NK-92 (cell line): ENCODE measurements around the gene JAZF1.
"Not testable (repeated sequence)": the region's sequence is repeated elsewhere in the genome, so short reads cannot be mapped to it uniquely, and the experiment has no call there.

Source experiments
- DNase-seq: peaks from one replicate; lab custom pipeline; 2025; ENCODE audit not compliant: unreplicated experiment; lab: John Stamatoyannopoulos, UW

Gene JAZF1

GRCh38 chr7:27860800-27861199 lies 319.8 kb downstream of the JAZF1 start:
- DNase-seq = no peak

- DNase-seq = not testable (repeated sequence)
Measured at GRCh38 chr7:27856703-27857485, 323.7 kb downstream of the JAZF1 start.

- no peak for DNase-seq
Measured at GRCh38 chr7:27850531-27850930, 330.1 kb downstream of the JAZF1 start.

- no peak for DNase-seq
Measured at GRCh38 chr7:27846388-27846787, 334.2 kb downstream of the JAZF1 start.

GRCh38 chr7:27843584-27844305 lies 336.9 kb downstream of the JAZF1 start:
- DNase-seq = no peak

GRCh38 chr7:27842851-27843250 lies 337.7 kb downstream of the JAZF1 start:
- DNase-seq = no peak

DNA sequence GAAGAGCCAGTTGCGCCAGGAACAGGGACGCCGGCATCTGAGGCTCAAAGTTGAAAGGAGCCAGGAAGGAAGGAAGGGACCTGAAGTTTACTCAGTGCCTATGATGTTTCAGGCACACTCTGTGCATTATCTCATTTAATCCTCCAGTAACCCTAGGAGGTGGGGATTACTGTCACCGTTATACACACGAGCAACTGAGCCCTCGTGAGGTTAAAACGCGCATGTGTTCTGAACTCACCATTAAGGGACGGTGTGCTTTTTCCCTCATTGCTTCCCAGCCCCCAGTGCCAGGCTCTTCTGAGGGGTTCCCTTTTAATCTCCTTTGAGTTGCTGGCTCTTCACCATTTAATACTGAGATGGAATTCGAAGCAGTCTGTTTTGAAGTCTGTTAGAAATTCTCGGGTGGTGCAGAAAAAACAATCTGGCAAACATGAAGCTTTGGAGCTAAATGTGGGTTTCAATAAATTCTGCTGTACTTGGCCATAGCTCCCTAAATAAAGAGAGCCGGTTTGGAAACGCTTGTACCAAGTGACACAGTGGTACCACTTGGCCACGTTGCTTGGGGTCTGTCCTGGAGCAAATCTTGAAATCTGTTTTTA lies 338.4 kb downstream of the JAZF1 start:
- DNase-seq = no peak

DNA sequence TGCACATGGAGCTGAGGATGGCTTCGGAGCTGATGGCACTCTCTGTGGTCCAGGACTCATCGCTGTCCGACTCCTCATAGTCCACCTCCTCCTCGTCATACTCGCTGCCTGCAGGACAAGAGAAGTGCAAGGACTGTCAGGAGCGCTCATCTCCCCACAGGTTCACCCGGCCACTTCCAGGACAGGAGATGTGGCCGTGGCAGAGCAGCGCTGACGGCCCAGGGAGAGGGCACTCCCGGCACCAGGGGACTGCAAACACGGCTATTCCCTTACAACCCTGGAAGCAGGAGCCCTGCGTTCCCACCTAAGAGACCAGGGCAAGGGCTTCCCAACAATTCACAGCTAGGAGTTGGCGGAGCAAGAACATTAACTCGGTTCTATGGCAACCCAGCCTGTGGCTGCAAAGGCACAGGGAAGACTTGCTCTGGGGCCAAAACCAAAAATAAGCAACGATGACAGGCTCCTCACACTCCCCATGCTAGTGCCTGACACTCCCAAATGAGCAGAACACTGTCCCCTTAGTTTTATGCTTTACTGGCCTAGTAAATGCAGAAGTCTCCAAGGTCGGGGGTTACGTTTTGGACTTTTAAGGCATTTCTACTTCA lies 339.7 kb downstream of the JAZF1 start:
- DNase-seq = no peak

DNA sequence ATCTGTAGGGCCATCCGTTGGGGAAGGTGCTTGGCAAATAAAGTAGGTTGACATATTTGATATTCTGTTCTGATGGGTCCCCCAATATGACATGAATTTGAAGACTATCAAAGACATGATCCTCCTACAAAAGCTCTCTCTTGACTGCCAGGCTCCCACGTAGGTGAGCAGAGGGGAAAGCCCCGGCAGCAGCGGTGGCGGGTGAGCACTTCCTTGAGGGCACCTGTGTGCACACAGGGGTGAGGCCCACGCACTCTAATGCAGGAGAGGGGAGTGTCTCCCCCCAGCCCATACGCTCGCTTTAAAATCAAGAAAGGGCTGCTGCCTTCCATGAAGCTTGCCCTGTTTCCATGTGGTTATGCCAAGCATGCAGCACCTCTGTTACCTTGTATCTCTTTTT lies 340.3 kb downstream of the JAZF1 start:
- no peak for DNase-seq

GRCh38 chr7:27839099-27839498 lies 341.5 kb downstream of the JAZF1 start:
- DNase-seq = no peak

GRCh38 chr7:27836536-27836935 lies 344.1 kb downstream of the JAZF1 start:
- DNase-seq = no peak

GRCh38 chr7:27835376-27835775 lies 345.2 kb downstream of the JAZF1 start:
- no peak for DNase-seq

GRCh38 chr7:27834179-27834921 lies 346.2 kb downstream of the JAZF1 start:
- no peak for DNase-seq

DNA sequence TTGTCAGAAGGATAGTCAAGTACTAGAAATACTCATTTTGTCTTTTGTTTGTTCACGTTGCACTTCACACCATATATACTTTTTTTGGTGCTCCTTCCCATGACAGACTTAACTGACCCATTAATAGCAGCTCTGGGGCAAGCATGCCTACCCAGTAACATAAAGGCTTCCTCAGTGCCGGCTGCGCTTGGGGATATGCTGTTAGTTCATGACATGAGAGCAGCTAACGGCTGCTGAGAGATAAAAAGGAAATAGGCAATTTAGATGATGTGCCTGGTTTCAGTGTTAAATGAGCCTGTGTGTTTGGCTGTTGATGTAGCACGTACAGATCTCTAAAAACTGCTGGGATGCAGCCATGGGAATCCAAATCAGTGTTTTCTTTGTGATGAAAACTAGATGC lies 354.2 kb downstream of the JAZF1 start:
- no peak for DNase-seq

- DNase-seq = no peak
Measured at GRCh38 chr7:27825891-27826290, 354.7 kb downstream of the JAZF1 start.

GRCh38 chr7:27822245-27822644 lies 358.4 kb downstream of the JAZF1 start:
- no peak for DNase-seq

DNA sequence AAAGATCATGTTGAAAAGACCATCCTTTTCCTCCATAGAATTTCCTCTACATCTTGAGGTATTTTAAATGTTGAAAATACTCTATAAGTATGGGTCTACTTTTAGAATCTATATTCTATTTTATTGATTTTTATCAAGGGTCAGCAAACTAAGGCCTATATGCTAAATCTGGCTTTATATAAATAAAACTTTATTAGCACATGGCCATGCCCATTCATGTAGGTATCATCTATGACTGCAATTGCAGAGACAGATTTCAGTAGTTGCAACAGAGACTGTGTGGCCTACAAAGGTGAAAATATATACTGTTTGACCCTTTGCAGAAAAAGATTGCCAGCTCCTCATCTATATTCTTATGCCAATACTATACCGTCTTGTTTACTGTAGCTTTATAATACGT lies 367.9 kb downstream of the JAZF1 start:
- DNase-seq = no peak

DNA sequence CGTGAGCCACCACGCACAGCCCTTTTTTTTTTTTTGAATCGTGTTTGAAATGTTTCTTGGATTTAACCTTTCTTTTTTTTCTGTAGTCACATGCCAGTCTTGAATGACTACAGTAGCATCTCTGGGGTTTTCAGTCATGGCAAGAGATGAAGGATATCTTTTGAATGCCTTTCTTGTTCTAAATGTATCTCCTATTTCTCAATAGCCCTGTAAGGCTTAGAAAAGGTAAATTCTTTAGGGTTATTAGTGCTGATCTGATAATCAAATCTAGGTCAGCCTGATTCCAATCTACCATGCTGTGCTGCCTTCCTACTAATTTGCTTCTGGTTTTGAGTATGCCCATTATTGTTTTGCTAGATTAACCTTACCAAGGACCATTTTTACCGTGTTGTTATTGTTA lies 370.4 kb downstream of the JAZF1 start:
- no peak for DNase-seq

- DNase-seq = no peak
Measured at GRCh38 chr7:27808626-27809025, 372.0 kb downstream of the JAZF1 start.

GRCh38 chr7:27804139-27804538 lies 376.5 kb downstream of the JAZF1 start:
- no peak for DNase-seq

- no peak for DNase-seq
Measured at GRCh38 chr7:27802999-27803398, 377.6 kb downstream of the JAZF1 start.
